Fibroblast of skin of right quadriceps (primary cell): ENCODE data around the gene MYO5A.
"Not testable (repeated sequence)": the region's sequence is repeated elsewhere in the genome, so short reads cannot be mapped to it uniquely, and the experiment has no call there.

Source experiments
- DNase-seq: peaks from one replicate; pipeline ENCODE4 v3.0.0-alpha.2; 2013

MYO5A gene

GRCh38 chr15:52459701-52460100 is 69.0 kb downstream of the MYO5A start:
- not testable (repeated sequence) for DNase-seq

- not testable (repeated sequence) for DNase-seq
These were observed 69.4 kb downstream of the MYO5A start for GRCh38 chr15:52459265-52459664.

- DNase-seq = no peak
These were observed 80.4 kb downstream of the MYO5A start for GRCh38 chr15:52448011-52448890.

- DNase-seq = no peak
These were observed 82.7 kb downstream of the MYO5A start for GRCh38 chr15:52445954-52446353.

GRCh38 chr15:52445553-52445952 is 83.1 kb downstream of the MYO5A start:
- no peak for DNase-seq

- not testable (repeated sequence) for DNase-seq
These were observed 85.5 kb downstream of the MYO5A start for GRCh38 chr15:52443205-52443604.

- DNase-seq = peak; percentile 60
These were observed 86.8 kb downstream of the MYO5A start for GRCh38 chr15:52441841-52442240.

- DNase-seq = no peak
These were observed 87.7 kb downstream of the MYO5A start for GRCh38 chr15:52440946-52441345.

GRCh38 chr15:52440414-52440813 is 88.3 kb downstream of the MYO5A start:
- DNase-seq = peak; percentile 42

- DNase-seq = no peak
These were observed 89.2 kb downstream of the MYO5A start for GRCh38 chr15:52439470-52439869.

GRCh38 chr15:52439042-52439441 is 89.6 kb downstream of the MYO5A start:
- not testable (repeated sequence) for DNase-seq

- DNase-seq = no peak
These were observed 90.6 kb downstream of the MYO5A start for GRCh38 chr15:52438047-52438446.

GRCh38 chr15:52437646-52438045 is 91.0 kb downstream of the MYO5A start:
- no peak for DNase-seq

- DNase-seq = peak; percentile 26
These were observed 91.7 kb downstream of the MYO5A start for GRCh38 chr15:52436981-52437380.

GRCh38 chr15:52434885-52435284 is 93.8 kb downstream of the MYO5A start:
- no peak for DNase-seq

GRCh38 chr15:52428297-52428696 is 100.4 kb downstream of the MYO5A start:
- no peak for DNase-seq

GRCh38 chr15:52427804-52428203 is 100.9 kb downstream of the MYO5A start:
- peak; percentile 73 for DNase-seq

- DNase-seq = no peak
These were observed 103.7 kb downstream of the MYO5A start for GRCh38 chr15:52424856-52425431.

GRCh38 chr15:52423852-52424251 is 104.8 kb downstream of the MYO5A start:
- DNase-seq = no peak

- no peak for DNase-seq
These were observed 106.7 kb downstream of the MYO5A start for GRCh38 chr15:52422001-52422400.

GRCh38 chr15:52421029-52421428 is 107.7 kb downstream of the MYO5A start:
- no peak for DNase-seq

- DNase-seq = no peak
These were observed 109.2 kb downstream of the MYO5A start for GRCh38 chr15:52419494-52419893.

GRCh38 chr15:52417957-52418356 is 110.7 kb downstream of the MYO5A start:
- no peak for DNase-seq

- peak; percentile 47 for DNase-seq
These were observed 111.2 kb downstream of the MYO5A start for GRCh38 chr15:52417521-52417920.
